Superior temporal gyrus (tissue), 1 donor: Measurements from ENCODE around the gene VPREB1.
"Not testable (repeated sequence)": the region's sequence is repeated elsewhere in the genome, so short reads cannot be mapped to it uniquely, and the experiment has no call there.

Experiments
- DNase-seq: peaks from one replicate; pipeline ENCODE4 v3.0.0-alpha.2; 2016; ENCODE audit errors: extremely low spot score

VPREB1 gene

DNA sequence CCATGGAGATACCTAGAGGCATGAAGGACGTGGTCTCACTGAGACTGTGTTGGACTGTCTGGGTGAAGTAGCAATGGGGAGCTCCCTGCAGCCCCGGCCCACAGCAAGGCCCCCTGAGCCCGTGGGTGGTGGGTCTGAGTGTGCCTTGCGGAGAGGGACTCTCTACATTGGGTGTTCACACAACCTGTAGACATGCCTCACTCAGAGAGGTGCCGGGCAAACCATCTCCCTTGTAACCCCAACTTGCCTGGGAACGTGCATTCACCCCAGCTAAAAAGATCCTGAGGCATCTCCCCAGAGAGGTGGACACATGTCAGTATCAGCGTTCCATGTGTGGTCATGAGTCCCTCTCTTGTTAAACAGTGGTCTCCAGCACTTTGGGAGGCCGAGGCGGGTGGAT is 2.1 kb downstream of the VPREB1 start:
- no peak for DNase-seq

DNA sequence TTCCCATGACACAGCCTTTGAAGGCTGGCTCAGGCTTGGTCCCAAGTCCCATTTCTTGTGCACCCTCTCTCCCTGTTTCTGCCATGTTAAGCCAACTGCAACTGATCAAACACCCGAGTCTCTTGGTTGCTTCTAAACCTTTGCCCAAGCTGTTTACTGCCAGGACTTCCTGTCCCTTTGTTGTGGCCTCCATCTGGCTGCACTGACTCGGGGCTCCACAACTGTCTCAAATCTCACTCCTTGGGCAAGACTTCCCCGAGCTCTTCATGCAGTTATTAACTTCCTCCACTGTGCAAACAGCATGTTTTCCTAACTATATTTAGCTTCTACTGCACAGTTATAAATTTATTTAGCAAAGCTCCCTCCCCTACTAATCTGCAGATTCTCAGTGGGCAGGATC is 4.3 kb downstream of the VPREB1 start:
- no peak for DNase-seq

DNA sequence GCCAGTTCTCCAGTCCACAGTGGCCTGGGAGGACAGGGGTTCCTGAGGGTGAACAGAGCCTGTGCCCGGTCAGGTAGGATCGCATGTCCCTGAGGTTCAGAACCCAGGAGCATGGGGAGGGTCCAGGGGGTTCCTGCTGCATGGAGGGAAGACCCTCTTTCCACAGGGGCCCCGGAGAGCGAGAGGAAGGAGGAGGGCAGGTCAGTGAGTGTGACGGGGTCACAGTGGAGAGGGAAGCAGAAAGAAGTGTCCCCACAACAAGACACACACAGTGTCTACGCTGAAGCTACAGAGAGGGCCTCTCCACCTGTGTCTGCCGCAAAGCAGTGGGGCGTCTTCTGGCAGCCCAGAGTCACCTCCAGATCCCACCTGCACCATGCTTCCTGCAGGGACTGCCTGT is 6.1 kb downstream of the VPREB1 start:
- DNase-seq = not testable (repeated sequence)

DNA sequence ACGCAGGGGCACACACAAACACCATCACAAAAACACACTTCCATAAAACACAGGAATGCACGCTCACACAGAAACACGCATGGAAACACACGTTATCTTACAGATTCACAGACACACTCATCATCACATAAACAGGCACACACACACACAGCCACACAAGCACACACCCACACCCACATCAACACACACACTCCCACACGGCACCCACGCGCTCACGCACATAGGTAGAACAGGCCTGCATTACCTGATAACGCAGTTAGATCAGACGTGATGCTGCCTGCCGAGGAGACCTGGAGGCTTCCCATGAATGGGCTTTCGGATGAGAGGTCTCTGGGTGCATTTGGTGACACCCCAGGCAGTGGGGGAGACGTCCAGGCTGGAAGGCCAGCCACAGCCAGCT is 11.5 kb downstream of the VPREB1 start:
- not testable (repeated sequence) for DNase-seq

DNA sequence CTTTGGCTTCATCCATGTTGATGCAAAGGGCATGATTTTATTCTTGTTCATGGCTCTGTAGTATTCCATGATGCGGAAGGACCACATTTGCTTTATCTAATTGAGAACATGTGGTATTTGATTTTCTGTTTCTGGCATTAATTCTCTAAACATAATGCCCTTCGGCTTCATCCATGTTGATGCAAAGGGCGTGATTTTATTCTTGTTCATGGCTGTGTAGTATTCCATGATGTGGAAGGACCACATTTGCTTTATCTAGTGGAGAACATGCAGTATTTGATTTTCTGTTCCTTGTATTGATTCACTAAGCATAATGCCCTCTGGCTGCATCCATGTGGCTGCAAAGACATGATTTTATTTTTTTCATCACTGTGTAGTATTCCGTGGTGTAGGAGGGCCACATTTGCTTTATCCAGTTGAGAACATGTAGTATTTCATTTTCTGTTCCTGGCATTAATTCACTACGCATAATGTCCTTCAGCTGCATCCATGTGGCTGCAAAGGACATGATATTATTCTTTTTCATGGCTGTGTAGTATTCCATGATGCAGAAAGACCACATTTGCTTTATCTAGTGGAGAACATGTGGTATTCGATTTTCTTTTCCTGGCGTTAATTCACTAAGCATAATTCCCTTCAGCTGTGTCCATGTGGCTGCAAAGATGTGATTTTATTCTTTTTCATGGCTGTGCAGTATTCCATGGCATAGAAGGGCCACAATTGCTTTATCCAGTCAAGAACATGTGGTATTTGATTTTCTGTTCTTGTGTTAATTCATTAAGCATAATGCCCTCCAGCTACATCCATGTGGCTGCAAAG is 14.2 kb downstream of the VPREB1 start:
- DNase-seq = not testable (repeated sequence)

DNA sequence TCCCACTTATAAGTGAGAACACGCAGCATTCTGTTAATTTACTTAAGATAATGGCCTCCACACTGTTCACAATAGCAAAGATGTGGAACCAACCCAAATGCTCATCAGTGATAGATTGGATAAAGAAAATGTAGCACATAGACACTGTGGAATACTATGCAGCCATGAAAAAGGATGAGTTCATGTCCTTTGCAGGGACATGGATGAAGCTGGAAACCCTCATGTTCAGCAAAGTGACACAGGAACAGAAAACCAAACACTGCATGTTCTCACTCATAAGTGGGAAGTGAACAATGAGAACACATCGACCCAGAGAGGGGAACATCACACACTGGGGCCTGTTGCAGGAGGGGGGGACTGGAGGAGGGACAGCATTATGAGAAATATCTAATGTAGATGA is 15.6 kb downstream of the VPREB1 start:
- DNase-seq = not testable (repeated sequence)

DNA sequence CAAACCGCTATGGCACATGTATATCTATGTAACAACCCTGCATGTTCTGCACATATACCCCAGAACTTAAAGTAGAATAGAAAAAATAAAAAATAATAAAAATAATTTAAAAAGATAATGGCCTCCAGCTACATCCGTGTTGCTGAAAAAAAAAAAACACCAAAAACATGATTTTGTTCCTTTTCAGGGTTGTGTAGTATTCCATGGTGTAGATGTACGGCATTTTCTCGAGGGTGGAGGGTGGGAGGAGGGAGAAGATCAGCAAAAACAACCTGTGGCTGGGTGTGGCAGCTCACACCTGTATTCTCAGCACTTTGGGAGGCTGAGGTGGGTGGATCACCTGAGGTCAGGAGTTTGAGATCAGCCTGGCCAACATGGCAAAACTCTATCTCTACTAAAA is 16.0 kb downstream of the VPREB1 start:
- DNase-seq = not testable (repeated sequence)

DNA sequence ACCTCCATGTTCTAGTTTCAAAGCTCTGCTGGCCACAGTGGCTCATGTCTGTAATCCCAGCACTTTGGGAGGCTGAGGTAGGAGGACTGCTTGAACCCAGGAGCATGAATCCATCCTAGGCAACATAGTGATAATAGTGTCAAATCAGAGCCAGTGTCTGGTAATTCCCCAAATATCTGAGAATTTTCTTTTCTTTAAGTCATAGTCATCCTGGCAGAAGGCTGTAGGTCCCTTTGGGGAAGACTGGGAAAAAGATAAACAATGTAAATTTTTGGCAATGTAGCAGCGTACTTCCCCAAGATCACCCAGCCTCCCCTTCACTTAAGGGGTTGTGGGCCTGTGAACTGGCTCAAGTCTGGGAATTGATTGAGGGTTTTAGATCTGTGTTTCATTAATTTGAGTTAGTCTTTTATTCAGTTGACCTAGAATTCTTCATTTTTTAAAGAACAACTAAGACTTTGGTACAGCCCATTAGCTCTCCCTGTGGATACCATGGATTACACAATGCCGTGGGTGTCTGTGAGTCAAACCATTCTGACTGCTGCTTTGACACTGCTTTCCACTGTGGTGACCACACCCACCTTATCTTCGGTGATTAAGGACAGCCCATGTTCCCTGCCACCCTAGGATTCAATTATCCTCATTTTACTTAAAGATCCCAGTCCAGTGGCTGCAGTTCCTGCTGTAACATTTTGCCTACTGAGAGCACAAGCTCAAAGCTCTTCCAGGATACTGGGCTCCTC is 17.9 kb downstream of the VPREB1 start:
- DNase-seq = not testable (repeated sequence)

DNA sequence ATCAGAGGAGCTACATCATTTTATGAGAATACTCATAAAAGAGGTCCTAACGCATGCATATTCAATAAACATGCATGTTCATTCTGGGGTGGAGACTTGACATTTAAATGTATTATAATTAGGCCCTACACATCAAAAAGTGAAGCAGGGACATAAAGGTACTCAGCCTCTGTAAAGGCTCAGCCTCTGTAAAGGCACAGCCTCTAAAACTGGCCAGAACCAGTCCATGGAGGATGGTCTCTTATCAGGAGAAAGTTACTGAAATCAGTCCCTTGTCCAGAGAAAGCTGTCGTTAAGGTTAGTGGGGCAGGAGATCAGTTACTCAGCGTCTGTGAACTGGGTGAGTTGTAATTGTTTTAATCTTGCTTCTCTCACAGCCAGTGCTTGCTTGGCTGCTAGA is 19.2 kb downstream of the VPREB1 start:
- DNase-seq = not testable (repeated sequence)

DNA sequence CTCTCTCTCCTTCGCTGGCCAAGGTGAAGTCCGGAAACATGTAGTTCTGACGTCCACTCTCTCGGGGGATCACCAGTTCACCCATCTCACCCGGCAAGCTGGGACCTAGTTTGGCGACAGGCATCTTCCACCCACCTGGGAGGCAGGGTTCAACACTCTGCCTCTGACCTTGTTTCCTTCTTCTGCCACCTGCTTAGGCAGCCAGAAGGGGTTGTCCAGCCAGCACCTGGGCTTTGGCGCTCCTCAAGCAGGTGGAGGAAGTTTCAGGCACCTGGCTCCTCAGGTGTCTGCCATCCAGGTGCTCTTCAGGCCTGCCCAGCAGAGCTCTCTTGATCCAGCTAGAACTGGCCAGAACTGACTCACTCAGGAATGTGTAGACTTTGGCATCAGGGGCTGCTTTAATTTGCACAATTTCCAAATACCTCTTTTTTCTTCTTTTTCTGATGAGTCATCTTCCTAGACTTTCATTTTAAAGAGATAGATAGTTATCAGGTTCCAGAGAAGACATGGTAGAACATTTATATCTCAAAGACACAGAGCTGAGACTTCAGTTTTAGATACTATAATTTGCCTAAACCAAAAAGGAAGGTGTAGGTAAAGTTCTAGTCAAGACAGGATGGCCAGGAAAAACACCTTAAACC is 25.6 kb downstream of the VPREB1 start:
- DNase-seq = not testable (repeated sequence)

DNA sequence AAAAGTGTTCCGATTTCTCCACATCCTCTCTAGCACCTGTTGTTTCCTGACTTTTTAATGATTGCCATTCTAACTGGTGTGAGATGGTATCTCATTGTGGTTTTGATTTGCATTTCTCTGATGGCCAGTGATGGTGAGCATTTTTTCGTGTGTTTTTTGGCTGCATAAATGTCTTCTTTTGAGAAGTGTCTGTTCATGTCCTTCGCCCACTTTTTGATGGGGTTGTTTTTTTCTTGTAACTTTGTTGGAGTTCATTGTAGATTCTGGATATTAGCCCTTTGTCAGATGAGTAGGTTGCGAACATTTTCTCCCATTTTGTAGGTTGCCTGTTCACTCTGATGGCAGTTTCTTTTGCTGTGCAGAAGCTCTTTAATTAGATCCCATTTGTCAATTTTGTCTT is 32.8 kb downstream of the VPREB1 start:
- not testable (repeated sequence) for DNase-seq

DNA sequence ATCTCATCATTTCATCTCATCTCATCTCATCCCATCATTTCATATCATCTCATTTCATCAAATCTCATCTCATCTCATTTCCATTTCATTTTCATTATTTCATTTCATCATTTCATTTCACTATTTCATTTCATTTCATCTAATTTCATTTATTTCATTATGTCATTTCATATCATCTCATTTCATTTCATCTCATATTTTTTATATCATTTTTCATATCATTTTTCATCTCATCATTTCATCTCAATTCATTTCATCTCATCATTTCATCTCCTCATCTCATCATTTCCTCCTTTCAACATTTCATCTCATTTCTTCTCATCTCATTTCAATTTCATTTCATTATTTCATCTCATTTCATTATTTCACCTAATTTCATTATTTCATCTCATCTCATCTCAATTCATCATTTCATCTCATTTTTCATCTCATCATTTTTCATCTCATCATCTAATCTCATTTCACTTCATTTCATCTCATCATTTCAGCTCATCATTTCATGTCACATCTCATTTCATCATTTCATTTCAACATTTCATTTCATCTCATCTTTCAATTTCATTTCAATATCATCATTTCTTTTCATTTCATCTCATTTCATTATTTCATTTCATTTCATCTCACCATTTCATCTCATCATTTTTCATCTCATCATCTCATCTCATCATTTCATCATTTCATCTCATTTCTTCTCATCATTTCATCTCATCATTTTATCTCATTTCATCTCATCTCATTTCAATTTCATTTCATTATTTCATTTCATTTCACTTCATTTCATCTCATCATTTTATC is 40.6 kb downstream of the VPREB1 start:
- DNase-seq = not testable (repeated sequence)

DNA sequence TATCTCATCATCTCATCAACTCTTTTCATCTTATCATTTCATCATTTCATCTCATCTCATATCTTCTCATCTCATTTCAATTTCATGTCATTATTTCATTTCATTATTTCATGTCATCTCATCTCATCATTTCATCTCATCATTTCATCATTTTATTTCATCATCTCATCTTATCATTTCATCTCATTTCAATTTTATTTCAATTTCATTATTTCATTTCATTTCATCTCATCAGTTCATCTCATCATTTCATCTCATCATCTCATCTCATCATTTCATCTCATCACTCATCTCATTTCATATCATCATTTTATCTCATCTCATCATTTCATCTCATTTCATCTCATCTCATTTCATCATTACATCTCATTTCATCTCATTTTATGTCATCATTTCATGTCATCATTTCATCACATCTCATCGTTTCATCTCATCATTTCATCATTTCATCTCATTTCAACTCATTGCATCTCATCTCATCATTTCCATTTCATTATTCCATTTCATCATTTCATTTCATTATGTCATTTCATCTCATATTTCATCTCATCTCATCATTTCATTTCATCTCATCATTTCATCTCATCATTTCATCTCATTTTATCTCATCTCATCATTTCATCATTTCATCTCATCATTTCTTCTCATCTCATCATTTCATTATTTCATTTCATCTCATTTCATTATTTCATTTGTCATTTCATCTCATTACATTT is 42.0 kb downstream of the VPREB1 start:
- DNase-seq = not testable (repeated sequence)

DNA sequence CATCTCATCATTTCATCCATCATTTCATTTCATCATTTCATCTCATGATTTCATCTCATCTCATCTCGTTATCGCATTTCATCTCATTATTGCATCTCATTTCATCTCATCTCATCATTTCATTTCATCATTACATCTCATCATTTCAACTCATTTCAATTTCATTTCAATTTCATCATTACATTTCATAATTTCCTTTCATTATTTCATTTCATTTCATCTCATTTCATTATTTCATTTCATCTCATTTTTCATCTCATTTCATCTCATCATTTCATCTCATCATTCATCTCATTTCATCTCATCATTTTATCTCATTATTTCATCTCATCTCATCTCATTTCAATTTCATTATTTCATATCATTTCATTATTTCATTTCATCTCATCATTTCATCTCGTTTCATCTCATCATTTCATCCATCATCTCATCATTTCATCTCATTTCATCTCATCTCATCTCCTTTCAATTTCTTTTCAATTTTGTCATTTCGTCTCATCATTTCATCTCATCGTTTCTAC is 42.6 kb downstream of the VPREB1 start:
- DNase-seq = not testable (repeated sequence)

DNA sequence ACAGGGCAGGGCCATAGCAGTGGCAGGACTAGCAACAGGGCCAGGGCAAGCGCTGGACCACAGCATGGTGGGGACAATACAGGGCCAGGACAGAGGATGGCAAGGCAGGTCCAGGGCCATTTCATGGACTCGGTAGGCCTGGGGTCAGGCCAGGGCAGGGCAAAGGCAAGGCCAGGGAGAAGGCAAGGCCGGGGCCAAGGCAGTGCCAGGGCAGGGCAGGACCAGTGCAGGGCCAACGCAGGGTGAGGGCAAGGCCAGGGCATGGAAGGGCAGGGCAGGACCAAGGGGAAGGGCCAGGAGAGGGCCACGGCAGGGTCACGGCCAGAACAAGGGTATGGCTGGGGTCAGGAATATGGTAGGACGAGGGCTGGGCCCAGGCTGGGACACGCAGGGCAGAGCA is 45.1 kb downstream of the VPREB1 start:
- DNase-seq = not testable (repeated sequence)

DNA sequence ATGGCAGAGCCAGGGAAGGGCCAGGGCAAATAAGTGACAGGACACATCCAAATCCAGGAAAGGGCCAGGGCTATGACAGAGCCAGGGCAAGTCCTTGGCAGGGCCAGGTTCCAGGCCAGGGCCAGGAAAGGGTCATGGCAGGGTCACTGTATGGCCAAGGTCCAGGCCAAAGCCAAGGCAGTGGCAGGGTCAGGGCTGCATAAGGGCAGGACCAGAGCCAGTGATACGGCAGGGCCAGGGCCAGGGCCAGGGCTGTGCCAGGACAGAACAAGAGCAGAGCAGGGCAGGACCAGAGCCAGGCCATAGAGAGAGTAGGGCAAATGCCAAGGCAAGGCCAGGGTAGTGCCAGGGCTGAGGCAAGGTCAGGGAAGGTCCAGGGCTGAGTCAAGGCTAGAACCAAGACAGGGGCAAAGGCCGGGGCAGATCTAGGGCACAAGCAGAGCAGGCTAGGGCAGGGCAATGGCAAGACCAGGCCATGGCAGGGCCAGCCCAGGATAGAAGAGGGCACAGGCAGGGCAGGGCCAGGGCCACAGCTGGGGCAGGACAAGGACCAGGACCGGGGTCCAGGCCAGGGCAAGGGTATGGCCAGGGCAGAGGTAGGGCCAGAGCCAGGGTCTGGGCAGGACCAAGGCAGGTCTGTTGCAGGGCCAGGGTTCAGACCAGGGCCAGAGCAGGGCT is 46.7 kb downstream of the VPREB1 start:
- DNase-seq = not testable (repeated sequence)

DNA sequence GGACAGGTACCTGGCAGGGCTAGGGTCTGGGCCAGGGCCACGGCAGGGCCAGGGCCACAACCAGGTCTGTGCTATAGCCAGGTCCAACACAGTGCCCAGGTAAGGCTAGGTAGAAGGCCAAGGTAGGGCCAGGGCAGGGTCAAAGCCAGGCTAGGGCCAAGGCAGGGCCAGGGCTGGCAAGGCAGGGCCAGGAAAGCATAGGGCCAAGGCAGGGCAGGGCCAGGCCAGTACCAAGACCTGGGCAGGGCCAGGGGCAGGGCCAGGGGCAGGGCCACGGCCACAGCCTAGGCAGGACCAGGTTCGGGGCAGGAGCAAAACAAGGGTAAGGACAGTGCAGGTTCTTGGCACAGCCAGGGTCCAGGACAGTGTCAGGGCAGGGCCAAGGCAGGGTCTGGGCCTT is 48.1 kb downstream of the VPREB1 start:
- DNase-seq = not testable (repeated sequence)

DNA sequence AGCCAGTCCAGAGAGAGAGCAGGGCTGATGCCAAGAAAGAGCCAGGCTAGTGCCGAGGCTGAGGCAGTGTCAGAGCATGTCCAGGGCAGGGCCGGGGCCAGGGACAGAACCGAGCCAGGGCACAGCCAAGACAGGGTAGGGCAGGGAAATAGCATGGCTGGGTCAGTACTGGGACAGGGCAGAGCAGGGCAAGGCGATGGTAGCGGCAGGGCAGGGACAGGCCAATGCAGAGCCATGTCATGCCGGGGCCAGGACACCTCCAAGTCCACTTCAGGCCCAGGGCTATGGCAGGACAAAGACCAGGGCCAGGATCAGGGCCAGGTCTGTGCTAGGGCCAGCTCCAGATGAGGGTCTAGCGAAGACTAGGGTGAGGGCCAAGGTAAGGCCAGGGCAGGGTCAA is 48.9 kb downstream of the VPREB1 start:
- DNase-seq = not testable (repeated sequence)

DNA sequence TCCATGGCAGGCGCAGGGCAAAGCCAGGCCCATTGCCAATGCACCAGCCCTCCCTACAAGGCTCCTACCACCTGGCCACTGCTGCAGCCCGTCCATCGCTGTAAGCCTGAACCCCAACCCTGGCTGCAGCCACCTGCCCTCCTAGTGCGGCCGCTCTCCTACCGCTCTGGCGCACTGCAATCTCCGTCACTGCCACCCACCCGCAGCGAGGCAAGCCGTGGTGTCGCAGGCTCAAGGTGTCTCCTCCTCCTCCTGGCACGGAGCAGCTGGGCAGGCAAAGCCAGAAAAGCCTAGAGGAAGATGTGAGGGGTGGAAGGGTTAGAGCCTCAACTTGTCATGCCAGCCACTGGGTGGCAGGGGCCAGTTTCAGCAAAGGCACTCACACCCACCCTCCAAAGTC is 50.1 kb downstream of the VPREB1 start:
- not testable (repeated sequence) for DNase-seq
